Urothelium cell line (cell line): Measurements from ENCODE around the gene MAN2B2.

Experiments used
- DNase-seq: peaks from one replicate; pipeline ENCODE4 v3.0.0; 2011; ENCODE audit warnings: low spot score, mixed read lengths
- FAIRE-seq: peaks from 2 replicates; lab custom pipeline; 2011; peaks lifted over from hg19 to GRCh38; lab: Jason Lieb, UNC

Gene MAN2B2

DNA sequence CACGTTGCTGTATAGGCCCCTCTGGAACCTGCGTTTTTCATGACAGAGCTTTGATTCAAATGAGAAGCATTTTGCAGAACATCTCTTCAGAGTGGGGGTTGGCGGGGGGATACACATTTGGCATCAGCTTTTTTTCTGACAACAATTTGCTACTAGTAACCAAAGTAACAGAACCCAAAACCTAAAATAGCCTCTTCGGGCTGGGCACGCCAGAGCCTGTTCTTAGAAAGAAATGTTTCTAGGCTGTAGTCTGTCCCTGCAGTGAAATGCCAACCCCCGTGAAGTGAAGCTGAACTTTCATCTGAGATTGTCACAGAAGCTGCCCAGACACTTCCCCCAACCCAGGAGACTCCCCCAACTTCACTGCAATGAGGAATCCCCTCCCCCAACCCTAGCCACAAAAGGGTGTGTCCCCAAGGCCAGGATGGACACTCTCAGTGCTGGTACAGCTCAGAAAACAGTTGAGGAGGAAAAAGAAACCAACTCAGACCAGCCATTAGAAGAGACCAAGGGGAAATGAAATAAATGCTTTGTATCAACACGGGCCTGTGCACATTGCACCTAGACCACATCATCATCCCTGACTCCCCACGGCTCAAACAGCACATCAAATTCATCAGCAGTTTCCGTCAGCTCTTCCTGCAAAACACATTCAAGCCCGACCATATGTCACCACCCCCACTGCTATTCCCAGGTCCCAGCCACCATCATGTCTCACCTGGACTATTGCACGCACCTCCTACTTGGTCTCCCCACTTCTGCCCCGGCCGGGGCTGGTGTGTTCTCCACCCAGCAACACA, 8.4 kb upstream of the MAN2B2 start:
- FAIRE-seq (no peak), DNase-seq (no peak)

GRCh38 chr4:6567218-6567617, 7.8 kb upstream of the MAN2B2 start:
- FAIRE-seq (no peak), DNase-seq (no peak)

DNA sequence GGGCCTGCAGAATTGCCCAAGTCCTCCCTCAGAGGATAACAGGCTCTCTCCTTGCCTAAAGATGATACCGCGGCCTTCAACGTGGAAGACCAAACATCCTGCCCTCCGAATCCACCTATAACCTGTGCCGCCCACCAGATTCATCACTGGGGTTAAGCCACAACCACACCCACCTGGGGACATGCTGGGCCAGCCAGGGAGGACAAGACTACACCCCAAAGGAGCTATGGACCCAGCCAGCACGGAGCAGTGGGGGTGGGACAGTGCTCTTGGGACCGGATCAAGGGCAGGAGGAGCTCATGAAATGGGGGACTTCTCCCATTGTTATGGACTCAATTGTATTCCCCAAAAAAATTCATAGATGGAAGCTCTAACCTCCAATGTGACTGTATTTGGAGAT, 6.8 kb upstream of the MAN2B2 start:
- DNase-seq (no peak), FAIRE-seq (no peak)

GRCh38 chr4:6568689-6569332, 6.2 kb upstream of the MAN2B2 start:
- no peak for FAIRE-seq
- peak; percentile 57 for DNase-seq

GRCh38 chr4:6571608-6572007, 3.4 kb upstream of the MAN2B2 start:
- DNase-seq = no peak
- FAIRE-seq = no peak

DNA sequence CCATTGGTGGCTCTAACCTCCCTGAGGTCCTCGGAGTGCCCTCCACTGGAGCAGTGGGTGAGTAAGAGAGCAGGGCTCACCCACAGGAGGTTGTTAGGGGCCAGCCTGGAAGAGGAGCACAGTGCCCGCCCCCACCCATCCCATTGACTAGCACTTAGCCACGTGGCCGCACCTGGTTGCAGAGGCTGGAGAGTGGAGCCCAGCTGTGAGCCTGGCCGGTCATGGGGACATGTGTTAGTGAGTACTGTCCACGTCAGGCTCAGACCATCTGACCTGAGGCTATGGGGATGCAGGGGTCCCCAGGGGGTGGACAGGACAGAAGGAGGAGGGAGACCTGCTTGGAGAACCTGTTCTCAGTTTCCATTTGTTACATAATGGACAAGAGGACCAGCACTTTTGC, 1.4 kb upstream of the MAN2B2 start:
- FAIRE-seq (no peak), DNase-seq (no peak)

DNA sequence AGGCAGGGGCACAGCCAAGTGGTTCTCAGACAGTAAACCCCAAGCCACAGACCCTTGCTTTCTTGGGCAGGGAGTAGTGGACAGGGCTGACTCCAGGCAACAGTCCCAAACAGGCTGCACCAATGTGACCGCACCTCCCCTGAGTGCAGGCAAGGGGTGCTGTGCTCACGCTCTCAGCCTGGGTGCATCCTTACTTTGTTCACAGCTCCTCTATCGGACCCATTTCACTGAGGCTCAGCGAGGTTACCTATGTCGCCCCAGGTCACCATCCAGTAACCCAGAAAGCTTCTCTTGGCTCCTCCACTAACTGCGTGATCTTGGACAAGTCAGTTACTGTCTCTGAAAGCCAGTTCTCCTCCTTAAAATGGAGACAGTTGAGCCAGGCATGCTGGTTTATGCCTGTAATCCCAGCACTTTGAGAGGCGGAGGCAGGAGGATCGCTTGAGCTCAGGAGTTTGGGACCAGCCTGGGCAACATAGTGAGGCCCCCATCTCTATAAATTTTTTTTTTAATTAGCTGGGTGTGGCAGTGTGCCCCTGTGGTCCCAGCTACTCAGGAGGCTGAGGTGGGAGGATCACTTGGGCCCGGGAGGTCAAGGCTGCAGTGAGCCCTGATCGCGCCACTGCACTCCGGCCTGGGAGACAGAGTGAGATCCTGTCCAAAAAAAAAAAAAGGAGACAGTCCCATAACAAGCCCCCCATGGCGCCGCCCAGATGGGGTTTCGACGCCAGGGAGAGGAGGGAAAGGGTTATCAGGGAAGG, 823 bp upstream of the MAN2B2 start:
- DNase-seq = no peak

GRCh38 chr4:6575503-6576240, 683 bp downstream of the MAN2B2 start:
- DNase-seq (no peak), FAIRE-seq (no peak)

More for the DNA sequence above, 823 bp upstream of the MAN2B2 start:
- FAIRE-seq = no peak

DNA sequence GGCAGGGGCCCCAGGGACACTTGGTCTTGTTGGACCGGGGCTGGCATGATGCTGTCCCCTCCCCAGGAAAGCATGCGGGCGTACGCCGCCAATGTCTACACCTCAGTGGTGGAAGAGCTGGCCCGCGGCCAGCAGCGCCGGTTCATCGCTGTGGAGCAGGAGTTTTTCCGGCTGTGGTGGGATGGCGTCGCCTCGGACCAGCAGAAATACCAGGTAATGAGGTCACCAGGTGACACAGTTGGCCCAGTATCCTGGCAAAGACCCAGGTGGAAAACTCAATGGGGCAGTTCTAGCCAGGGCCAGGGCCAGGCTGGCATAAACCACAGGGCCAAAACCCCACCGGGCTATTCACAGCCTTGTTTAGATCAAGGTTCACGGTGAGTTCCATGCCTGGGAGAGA, 1.5 kb downstream of the MAN2B2 start:
- no peak for FAIRE-seq
- DNase-seq = no peak

DNA sequence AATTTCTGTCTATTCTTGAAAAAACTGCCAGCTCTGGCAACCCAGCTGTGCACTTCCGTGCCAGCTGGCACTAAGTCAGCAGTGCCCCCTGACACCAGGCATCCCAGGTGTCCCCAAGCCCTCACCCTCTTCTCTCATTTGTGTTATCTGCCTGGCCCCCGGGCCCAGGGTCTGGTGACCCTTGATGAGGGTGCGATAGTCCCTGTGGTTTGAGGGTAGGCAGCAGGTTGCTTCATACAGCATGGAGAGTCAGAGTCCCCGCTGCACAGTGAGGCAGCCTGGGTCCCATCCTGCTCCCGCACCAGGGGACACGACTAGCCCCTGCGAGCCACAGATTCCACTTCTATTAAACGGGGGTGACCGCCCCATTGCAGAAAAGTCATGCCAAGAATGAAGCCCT, 1.9 kb downstream of the MAN2B2 start:
- DNase-seq = no peak
- FAIRE-seq = no peak

GRCh38 chr4:6577409-6577808, 2.4 kb downstream of the MAN2B2 start:
- no peak for DNase-seq
- FAIRE-seq = no peak

GRCh38 chr4:6578221-6578620, 3.2 kb downstream of the MAN2B2 start:
- DNase-seq (no peak), FAIRE-seq (no peak)

DNA sequence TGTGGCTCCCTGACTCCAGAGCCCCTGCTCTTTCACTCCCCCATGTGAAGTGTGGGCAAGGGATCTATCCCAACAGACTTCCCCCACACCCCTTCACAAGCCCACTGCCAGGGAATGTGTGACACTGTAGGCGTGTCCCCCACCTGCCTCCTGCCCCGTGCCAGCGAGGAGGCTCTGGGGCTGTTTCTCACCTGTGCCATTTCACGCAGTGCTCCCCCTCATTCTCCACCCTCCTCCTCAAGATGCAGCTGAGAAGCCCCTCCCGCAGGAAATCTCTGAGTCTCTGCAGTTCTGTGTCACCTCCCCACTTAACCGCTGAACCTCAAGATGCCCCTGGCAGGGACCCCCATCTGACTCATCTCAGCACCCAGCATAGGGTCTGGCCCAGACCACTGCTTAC, 5.4 kb downstream of the MAN2B2 start:
- DNase-seq (no peak), FAIRE-seq (no peak)

- DNase-seq = no peak
- no peak for FAIRE-seq
These were observed 6.7 kb downstream of the MAN2B2 start for GRCh38 chr4:6581566-6582121.

- DNase-seq = no peak
- no peak for FAIRE-seq
These were observed 8.0 kb downstream of the MAN2B2 start for GRCh38 chr4:6582889-6583490.

DNA sequence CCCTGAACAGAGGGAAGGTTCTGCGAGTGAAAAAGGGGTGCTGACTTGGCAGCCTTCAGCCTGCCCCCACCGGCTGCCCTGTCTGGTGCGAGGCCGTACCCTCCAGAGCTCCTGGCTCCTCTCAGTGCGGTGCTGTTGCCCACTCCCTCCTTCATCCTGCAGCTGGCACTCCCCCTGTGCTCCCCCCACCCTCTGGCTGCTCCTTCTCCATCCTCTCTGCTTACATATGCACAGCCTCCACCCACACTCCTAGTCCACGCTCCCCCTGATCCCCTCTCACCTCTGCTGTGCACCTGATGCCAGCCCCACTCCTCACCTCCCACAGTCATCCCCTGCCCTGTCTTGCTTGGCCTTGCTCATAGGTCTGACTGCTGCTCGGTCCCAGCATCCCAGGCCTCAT, 9.9 kb downstream of the MAN2B2 start:
- no peak for FAIRE-seq
- DNase-seq = no peak

- DNase-seq (no peak), FAIRE-seq (no peak)
These were observed 11.8 kb downstream of the MAN2B2 start for GRCh38 chr4:6586715-6587325.

DNA sequence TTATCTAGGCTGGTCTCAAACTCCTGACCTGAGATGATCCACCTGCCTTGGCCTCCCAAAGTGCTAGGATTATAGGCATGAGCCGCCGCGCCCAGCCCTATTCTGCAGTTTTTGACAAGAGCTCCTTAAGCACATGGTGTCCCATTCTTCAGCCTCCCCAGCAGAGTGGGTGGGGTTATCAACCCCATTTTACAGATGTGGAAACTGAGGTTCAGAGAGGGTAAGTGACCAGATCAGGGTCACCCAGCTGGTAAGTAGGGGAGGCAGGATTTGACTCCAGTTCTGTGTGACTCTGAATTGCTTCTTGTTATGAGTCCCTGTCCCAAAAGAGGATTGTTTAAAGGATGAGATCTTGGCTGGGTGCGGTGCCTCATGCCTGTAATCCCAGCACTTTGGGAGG, 14.5 kb downstream of the MAN2B2 start:
- no peak for FAIRE-seq
- DNase-seq = no peak

DNA sequence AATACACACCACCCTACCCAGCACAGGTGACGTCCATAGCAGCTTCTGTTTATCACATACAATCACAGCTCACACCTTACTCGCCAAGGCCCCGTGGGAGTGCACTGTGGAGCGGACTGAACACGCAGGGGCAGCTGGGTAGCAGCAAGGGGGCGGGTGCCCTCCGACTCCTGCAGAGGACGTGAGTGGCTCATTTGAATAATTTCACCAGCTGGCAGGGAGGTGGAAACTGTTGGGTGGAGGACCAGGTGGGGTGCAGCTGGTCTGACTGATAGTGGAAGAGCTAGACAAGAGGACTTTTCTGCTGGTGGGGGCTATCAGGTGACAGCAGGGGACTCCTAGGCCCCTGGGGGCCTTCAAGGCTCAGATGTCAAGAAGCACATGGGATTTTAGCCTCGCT, 16.3 kb downstream of the MAN2B2 start:
- FAIRE-seq (no peak), DNase-seq (no peak)

DNA sequence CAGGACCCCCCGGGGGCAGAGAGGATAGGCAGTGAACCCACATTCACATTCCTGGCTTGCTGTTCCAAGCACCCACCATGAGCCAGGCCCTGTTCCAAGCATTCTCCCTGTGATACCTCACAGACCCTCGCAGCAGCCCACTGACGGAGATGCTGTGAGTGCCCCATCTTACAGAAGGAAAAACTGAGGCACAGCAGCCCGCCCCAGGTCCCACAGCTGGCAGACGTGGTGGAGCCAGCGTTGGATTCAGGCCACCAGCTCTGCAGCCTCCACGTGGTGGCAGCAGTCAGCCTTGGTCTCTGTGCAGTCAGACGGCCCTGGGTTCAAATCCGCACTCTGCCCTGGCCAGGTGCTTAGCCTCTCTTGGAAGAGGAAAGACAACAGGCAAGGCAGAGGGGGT, 16.8 kb downstream of the MAN2B2 start:
- DNase-seq = no peak
- FAIRE-seq = no peak
